CD4-positive, alpha-beta T cell treated with Interleukin-4 for 1 hour (primary cell): ENCODE data around the gene DTNB.

Experiments
- DNase-seq, 2 donors: peaks; one replicate each; pipeline ENCODE4 v3.0.0-alpha.2; 2020 to 2022

The DTNB gene

DNA sequence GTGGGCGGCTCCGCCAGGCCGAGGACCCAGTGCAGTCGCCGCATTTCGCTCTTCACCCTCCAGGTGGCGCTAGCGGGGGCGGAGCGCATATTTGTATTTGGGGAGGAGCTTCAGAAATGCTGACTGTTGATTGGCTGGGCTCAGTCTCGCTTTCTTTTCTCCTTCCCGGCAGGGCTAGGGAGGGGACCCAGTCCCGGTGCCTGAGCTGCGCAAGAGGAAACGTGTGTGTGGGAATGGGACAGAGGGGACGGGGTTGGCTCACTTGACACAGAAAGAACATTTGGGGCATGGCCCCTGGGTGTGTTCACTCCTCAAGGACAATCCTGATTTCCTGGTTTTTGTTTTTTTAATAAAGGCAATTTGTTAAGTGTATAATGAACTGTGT lies 311.3 kb downstream of the DTNB start:
- peak; percentile 92 to 95 for DNase-seq

DNA sequence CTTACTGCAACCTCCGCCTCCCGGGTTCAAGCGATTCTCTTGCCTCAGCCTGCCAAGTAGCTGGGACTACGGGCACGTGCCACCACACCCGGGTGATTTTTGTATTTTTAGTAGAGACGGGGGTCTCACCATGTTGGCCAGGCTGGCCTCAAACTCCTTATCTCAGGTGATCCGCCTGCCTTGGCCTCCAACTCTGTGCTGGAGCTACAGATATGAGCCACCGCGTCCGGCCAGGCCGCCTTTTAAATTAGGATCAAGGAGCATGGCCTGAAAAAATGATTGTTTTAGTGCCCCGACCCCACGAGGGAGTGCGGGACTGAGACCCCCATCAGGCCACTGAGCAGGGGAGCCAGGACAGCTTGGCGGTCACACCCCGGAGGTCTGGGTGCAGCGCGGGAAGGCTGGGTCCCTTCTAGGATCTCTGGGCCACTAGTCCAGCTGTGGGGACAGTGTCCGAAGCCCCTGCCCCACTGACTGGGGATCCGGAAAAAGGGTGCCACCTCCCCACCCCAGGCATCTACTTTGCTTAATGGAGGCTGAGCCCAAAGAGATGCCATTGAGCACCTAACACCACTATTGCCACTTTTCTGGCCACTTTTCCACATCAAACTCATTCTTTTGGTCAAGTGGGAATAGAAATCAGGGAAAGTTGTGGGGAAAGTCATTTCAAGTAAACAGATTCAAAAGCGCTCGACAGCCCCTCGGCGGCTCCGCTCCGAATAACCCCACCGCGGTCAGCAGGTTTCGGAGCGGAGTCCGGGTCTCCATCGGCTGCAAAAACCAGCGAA lies 311.9 kb downstream of the DTNB start:
- DNase-seq = no peak

DNA sequence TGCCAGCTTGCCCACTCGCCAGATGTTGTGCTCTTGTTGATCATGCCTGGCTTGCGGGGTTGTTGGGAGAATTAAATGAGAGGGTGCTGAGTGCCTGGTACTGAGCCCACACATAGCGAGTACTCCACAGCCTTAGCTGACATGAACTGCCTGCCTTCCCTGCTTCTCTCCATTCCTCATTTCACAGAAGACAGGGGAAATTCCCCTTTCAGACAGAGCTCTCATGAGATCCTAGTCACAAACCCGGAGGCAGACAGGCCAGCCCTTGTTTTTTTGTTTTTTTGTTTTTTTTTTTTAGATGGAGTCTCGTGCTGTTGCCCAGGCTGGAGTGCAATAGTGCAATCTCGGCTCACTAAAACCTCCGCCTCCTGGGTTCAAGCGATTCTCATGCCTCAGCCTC lies 314.5 kb downstream of the DTNB start:
- DNase-seq = no peak

DNA sequence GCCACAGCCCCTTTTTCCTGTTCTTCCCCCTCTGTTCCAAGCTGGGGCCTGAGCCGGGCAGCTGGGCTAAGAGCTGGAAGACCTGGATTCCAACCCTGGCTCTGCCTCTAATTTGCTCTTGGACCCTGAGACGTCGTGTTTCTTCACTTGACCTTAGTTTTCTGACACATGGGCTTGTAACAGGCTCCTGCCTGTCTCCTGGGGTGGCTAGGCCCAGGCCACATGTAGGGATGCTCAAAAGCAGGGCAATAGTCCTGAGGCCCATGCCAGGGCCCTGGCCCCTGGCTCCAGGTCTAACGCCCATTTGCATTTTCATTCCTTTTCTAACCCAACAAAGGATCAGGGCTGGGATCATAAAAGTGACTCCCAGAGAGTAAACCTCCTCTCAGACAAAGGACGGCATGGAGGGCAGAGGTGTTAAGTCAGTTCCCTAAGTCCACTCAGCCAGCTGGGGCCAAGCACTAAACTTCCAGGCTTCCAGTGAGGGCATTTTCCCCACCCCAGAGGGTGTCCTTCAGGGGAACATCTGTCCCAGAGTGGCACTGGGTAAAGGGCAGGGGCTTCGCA lies 315.0 kb downstream of the DTNB start:
- no peak for DNase-seq

DNA sequence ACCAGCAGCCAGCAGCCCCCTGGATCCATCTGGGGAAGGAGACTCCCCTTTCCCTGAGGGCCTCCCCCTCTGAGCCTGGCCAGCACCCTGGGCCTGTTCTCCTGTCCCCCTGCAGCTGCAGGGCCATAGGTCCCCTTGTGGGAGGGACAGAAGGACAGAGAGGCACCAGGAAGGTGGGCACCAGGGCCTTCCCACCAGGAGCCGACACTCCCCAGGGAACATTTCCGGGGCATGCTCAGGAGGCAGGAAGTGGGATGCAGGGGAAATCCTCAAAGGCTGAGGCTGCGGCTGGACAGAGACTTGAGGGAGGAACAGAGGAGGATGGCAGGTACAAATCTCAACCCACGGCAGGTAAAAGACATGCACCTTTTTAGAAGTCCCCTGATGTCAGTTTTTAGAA lies 317.3 kb downstream of the DTNB start:
- no peak for DNase-seq

DNA sequence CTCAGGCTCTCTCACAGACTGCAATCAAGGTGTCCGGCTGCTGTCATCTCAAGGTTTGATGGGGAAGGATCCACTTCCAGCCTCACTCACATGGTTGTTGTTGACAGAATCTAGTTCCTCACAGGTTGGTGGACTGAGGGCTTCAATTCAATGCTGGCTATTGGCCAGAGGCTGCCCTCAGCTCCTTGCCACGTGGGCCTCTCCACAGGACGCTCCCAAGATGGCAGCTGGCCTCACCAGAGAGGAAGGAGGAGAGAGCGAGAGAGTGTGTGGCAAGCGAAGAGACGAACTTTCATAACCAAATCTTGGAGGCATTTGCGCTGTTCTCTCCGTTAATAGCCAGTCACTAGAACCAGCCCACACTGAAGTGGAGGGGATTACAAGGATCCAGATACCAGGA lies 318.1 kb downstream of the DTNB start:
- DNase-seq = no peak

DNA sequence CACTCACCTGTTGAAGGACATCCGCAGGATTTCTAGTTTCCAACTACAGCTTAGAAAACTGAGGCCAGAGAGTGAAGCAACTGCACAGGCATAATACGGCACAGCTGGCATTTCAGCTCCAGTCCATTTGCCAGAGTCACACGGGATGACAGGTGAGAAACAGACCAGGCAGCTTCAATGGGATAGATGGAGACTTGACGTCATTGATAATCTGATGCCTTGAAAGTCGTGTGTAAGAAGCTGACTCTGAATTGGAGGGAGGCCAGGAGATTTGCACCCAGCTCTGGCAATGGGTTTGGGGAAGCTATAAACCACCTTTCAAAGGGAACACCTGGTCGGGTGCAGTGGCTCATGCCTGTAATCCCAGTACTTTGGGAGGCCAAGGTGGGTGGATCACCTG lies 319.3 kb downstream of the DTNB start:
- no peak for DNase-seq

DNA sequence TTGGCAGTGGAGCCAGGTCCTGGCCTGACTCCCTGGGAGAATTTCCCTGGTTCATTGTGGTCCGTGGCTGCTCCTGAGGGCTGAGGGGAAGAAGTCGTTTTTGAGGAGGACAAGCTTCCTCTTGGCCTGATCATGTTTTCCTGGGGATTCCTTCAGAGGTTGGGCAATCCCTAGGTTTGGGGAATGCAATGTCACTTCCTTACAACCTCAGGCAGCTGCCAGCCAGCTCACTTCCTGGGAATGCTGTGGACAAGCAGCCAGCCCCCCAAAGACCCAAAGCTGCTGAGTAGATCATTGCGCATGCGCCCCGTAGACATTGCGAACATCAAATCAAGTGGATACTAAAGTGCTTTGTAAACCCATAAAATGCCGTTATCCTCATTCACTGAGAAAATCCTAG lies 324.0 kb downstream of the DTNB start:
- no peak for DNase-seq

DNA sequence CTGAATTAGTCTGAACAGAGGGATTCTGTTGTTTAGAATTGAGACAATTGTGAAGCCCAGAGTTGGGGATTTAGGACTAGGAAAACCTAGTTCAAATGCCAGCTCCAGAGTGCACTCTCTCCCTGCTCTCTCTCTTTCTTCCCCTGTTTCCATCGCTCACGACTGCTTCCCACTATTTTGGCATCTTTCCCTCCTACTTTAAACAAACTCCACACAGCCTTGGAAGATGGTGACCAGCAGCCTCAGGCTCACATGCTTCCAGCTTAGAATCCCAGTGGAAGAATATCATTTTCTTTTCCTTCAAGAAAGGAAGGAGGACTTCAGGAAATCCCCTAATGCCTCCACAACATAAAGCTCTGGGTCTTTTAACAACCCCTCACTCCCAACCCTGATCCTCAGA lies 325.5 kb downstream of the DTNB start:
- no peak for DNase-seq

DNA sequence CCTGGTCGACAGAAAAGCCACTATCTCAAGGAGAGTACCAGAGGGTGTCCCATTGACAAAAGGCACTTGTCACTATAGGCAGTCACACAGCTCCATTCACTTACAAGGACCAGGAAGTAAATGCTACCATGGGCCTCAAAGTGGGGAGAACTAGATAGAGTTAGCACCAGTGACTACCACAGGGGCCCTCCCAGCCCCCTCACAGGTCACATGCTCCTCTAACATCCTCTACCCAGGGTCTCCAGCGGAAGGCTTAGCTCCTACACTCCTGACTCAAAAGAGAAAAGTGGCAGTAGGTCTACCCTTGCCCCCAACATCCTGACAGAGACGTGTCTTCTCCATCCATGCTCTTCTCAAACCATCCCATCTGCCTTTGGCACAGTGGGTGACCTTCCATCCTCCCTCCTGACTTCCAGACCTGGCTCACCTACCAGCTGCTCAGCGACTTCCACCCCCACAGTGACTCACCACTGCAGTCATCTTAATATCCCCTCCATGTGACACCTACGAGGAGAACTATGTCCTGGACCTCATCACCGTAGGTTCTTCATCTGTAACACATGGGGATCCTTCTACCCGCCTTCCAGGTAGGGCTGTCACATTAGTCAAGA lies 326.1 kb downstream of the DTNB start:
- no peak for DNase-seq

DNA sequence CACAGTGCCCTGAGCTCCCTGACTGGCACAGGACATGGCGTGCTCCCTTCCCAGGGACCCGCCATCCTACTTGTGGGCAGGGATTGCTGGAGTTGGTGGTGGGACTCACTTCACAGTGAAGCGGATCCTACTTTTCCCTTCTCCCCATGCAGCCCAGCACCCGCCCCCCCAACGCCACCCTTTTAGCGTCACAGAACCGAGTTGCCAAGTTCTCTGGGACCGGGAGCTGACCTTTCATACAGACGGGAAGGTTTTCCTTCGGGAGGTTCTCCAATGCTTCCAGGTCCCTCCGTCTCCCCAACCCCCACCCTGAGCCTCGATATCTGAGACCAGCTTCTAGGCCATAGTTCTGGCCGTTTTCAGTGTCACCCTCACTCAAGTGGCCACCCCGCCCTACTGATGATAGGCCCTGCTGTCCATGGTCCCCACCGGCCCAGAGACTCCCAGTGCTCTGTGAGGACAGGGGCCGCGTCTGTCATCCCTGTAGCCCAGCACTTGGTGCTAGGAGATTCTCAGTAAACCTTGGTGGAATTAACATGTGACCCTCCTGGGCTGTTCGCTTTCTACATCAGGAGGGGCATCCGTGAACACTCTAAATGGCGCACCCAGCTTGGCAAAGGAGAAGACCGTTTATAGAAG lies 330.1 kb downstream of the DTNB start:
- DNase-seq = no peak

DNA sequence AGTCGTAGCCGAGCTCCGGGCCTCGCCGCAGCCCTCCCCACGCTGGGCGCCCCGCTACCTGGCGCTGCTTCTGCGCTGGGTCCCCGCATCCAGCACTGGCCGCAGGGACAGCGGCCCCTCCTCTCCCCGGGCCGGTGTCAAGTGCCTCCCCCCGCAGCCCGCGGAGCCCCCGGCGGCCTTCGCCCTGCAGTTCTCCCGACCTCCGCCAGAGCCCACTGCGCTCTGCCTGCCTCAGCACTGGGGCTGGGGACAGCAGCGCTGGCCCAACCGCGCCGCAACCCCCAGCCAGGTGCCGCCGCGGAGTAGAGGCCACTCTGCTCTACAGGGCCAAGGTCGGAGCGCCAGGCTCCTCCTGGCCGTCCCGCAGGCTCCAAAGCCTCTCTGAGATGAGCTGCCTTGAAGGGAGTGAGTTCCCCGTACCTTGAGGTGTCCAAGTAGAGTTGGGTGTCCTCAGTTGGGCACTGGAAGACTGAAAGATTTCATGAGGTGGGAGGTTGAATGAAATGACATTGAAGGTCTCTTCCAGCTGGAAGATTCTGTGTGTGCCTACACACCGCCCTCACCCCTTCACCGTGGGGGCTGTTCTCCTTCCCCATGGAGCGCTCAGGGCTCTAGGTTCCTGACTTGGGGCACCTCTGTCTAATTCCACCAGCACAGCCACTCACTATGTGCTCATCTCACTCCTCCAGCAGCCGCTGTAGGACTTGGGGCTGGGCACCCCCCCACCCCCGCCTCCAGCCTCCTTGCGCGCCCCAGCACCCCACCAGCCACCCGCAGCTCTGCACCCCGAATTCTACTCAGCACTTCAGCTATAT lies 330.8 kb downstream of the DTNB start:
- peak; percentile 84 to 87 for DNase-seq

DNA sequence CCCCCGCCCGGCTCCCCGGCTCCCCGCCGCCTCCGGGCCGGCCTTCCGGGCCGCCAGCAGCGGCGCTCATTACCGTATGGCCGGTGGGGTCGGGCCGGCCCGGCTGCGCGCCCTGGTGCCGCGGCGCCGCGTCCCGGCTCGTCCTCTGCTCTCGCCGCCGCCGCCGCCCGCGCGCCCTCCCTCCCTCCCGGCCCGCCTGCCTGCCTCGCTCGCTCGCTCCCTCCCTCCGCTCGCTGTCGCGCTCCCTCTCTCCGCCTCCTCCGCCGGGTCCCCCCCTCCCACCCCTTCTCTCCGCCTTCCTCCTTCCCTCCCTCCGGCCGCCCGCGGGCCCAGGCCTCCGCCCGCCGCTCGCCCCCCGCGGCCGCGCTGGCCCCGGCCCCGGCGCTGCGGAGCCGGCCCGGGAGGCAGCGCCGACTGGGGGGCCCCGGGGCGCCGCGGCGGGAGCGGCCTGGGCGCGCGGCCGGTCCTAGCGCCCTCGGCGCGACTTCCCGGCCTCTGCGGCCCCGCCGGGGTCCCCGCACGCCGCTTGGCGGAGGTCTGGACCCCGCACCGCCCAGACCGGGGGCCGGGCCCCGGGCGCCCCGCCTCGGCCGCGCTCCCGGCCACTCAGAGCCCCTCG lies 331.5 kb downstream of the DTNB start, which contains the start of gene DNMT3A:
DNMT3A (minus strand) TSS at position 173 of the 619 bp plus-strand sequence. CDS start 27,941 bp downstream, outside the sequence.
- peak; percentile 44 to 54 for DNase-seq

DNA sequence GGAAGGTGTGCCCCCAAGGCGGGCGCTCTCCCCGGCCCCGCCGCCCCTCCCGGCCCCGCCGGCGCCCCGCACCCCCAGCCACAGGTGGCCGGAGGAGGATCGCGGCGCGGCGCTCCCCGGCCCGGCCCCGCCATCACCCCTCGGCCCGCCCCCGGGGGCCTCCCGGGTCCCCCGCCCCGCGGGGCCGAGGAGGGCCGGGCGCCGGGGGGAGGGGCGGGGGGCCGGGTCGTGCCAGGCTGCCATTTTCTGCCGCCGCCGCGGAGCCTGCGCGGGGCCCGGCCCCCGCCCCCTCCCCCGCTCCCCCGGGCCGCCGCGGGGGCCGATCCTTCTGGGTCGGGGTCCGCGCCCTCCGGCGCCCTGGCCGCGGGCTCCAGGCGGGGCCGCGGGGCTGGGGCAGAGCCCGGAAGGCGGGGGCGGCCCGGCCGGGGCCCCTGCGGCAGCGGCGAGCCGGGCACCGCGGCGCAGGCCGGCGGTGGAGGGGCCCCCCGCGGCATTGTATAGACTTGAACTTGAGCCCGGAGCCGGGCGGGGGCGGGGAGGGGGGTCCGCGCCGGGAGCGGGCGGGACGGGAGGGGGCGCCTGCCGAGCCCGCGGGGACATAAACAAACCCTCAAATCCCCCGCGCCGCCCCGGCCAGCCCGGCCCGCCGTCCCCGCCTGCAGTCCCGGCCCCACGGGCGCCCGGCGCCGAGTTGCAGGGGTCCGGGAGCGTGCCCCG lies 332.2 kb downstream of the DTNB start:
- no peak for DNase-seq

DNA sequence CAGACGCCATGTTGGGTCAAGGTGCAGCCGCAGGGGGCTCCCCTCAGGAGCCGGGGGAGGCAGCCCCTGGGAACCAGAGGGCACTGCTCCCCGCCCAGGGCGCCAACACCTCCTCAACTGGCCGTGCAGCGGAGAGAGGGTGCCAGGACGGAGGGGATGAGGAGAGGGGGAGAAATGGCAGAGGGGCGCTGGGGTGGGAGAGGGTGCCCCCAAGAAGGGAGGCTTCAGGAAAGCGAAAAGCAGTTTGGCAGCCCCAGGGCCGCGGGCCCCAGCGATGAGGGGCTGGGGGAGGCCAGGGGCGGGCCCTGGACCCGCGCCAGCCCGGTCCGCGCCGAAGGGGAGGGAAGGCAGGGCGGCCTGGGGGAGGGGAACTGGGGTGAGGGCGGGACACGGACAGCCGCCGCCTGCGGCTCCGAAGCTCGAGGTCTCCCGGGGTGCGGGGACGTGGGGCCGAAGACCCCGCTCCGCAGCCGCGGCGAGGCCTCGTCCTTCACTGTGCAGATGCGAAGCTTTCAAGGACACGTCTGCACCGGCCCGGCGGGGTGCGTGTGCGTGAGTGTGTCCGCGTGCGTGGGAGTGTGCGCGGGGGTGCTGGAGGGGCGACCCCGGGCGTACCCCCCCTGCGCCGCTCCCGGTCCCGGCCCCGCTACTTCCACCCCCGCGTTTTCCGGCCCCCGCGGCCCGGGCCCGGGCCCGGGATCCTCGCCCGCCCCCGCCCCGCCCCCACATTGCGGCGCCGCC lies 333.0 kb downstream of the DTNB start:
- DNase-seq = no peak

DNA sequence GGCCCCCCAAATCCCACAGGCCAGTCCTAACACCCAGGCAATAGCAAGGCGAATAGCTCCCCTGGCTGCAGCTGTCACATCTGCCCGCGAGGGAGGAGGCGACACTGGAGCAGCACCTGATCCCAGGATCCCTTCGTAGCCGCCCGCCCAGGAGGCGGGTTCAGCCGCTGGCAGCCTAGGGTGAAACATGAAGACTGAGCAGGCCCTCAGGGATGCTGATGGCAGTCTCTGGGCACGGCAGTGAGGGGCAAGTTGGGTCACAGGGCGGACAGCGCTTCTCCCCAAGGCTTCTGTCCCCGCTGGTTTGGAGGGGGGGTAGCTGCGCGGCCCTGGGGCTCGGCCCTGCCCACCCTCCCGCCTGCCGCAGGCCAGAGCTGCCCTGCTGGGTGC lies 333.6 kb downstream of the DTNB start:
- no peak for DNase-seq

DNA sequence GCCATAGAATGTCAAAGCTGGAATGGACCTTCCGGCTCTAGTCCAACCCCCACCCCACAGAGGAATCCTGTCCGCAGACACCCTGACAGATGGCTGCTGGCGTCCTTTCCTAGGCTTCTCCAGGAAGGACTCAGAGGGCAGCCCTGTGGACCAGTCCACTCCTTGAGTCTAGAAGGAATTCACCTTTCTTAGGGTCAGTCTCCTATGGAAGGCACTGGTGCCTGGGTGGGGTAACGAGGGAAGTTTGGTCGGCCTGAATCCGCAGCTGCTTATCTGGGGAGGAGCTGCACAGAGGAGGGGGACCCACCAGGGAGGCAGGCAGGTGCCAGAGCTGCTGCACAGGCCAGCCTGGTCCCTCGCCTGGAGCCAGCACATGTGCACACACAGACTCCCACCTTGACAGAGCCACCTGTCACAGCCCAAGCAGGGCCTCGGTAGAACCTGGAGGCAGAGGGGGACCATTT lies 334.1 kb downstream of the DTNB start:
- DNase-seq = no peak

DNA sequence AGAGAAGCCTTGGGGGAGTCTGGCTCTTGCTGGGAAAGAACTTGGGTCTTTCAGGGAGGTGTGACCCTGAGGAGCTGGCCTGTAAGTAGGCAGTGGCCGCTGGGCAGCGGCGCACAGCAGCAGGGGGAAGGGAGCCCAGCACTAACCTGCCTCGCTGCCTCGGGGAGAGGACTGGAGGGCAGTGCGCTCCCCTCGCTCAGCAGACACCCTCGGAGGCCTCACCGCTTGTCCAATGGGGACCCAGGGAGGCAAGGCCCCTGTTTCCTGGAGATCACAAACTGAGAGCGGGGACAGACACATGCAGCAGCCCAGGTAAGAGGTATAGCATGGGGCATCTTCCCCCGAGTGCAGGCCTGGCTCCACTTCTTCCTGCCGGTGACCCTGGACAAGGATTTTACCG lies 335.0 kb downstream of the DTNB start:
- no peak for DNase-seq

DNA sequence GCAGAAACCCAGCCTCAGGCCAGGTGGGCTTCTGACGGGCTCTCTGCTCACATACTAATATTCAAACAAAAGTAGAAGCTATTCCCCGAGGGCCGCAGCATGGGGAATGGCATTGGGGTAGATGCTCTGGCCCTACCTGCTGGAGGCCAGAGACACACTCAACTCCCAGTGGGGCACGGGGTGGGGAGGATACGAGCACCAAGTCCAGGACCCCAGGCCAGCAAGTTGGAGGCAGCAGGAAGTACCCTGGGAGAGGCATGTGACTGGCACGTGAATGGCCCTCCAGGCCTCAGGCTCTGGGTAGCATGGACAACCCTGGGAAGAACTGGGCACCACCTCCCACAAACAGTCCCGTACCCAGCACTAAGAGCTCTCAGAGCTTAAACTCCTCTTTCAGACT lies 335.5 kb downstream of the DTNB start:
- DNase-seq = no peak

DNA sequence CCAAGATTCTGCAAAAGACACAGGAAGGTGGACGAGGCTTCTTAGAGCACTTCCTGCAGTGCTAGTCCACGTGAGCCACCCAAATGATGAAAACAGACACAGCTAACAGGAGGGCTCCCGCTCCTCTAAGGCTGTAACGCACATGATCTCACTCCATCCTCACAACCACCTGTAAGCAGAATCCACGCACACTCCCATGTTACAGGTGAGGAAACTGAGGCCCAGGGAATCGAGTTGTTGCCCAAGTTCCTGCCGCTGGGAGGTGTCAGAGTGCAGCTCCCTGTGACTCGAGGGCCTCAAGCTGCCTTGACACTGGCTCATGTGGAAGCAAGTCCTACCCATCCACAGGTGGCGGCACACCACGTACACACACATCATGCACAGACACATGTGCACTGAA lies 336.1 kb downstream of the DTNB start:
- peak in 1 of 2 donors; percentile 8 for DNase-seq

DNA sequence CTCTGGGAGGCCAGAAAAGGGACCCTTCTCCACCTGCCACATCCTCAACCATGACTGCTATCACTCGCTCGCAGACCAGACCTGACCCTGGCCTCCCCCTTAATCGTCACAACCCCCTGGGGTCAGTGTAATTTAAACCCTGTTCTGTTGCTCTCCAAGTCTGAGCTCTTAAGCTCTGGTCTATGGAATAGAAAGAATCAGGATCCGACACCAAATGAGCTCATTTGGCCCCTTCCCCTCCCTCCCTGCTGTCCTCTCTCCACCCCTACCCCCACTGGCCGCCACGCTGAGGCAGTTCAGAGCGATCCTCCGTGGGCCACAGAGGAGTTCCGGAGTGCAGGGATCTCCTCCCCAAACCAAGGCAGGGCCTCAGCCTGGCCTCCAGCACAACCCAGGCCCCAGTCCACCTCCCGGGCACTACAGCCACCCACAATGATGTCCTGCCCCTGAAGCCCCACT lies 337.0 kb downstream of the DTNB start:
- DNase-seq = no peak
